22Rv1 (cell line): ENCODE data around the gene RANBP1.
A peak's percentile ranks its signal among the peaks of the same experiment; 100 is the strongest.

ENCODE experiments used
- H3K27ac ChIP-seq: fragments of 450-650 bp; 2 replicates; pipeline ENCODE4 v1.5.1; 2017
- CTCF ChIP-seq: fragments of 450-650 bp; IDR thresholded peaks from 2 replicates; pipeline ENCODE4 v1.5.1; 2017; ENCODE audit warnings: mild to moderate bottlenecking
- ZFX ChIP-seq: fragments of 450-650 bp; IDR thresholded peaks from 2 replicates; pipeline ENCODE4 v1.6.1; 2017; ENCODE audit warnings: antibody characterized with exemption, borderline replicate concordance

Gene RANBP1

GRCh38 chr22:20105456-20106204 is 10.3 kb upstream of the RANBP1 start:
- TF ChIP-seq CTCF, result no peak
- no peak for TF ChIP-seq ZFX

GRCh38 chr22:20106205-20106848 is 9.6 kb upstream of the RANBP1 start:
- TF ChIP-seq ZFX, result no peak
- no peak for TF ChIP-seq CTCF
- no peak overlapping the region for H3K27ac ChIP-seq

More at GRCh38 chr22:20105456-20106204, 10.3 kb upstream of the RANBP1 start:
- H3K27ac ChIP-seq, result no peak overlapping the region

GRCh38 chr22:20106849-20107237 is 9.1 kb upstream of the RANBP1 start:
- no peak for TF ChIP-seq CTCF
- TF ChIP-seq ZFX, result no peak
- no peak overlapping the region for H3K27ac ChIP-seq

- no peak overlapping the region for H3K27ac ChIP-seq
- TF ChIP-seq ZFX, result no peak
- no peak for TF ChIP-seq CTCF
These were observed 8.4 kb upstream of the RANBP1 start for GRCh38 chr22:20107471-20107901.

GRCh38 chr22:20107951-20108756 is 7.8 kb upstream of the RANBP1 start:
- TF ChIP-seq CTCF (no peak), ZFX (no peak)
- no peak overlapping the region for H3K27ac ChIP-seq

GRCh38 chr22:20108757-20109230 is 7.1 kb upstream of the RANBP1 start:
- TF ChIP-seq ZFX (no peak), CTCF (no peak)

More at GRCh38 chr22:20108757-20109230, 7.1 kb upstream of the RANBP1 start:
- 0 out of 2 replicates have a peak overlapping the region, but pooled peaks have one; percentile 48 for H3K27ac ChIP-seq
